Measurements from ENCODE around the gene NLRP5.
"Not testable (repeated sequence)": the region's sequence is repeated elsewhere in the genome, so short reads cannot be mapped to it uniquely, and the experiment has no call there.

Gene NLRP5

GRCh38 chr19:55986487-55986886, at the start of gene NLRP5:
Gene NLRP5, plus strand, starts transcription at chr19:55986775.
- DNase-seq (ENCODE audit: low spot score): no peak

GRCh38 chr19:55939206-55939605, 47.4 kb upstream of the NLRP5 start:
- no peak for DNase-seq (ENCODE audit: low spot score)

DNA sequence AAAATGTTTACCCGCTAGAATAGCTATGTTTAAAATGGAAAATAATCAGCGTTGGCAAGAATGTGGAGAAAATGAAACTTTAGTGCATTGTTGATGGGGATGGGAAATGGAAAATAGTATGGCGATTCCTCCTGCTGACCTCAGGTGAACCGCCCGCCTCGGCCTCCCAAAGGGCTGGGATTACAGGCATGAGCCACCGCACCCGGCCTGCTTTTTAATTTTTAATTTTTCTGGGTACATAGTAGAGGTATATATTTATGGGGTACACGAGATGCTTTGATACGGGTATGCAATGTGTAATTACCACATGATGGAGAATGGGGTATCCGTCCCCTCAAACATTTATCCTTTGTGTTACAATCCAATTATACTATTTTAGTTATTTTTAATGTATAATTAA, 46.3 kb upstream of the NLRP5 start:
- DNase-seq (ENCODE audit: low spot score): no peak

GRCh38 chr19:55947532-55947931, 39.0 kb upstream of the NLRP5 start, which contains the start of gene NLRP8:
Gene NLRP8, plus strand, starts transcription at chr19:55947832.
- DNase-seq (ENCODE audit: low spot score): no peak

GRCh38 chr19:55950566-55950965, 36.0 kb upstream of the NLRP5 start:
- DNase-seq (ENCODE audit: low spot score): not testable (repeated sequence)

DNA sequence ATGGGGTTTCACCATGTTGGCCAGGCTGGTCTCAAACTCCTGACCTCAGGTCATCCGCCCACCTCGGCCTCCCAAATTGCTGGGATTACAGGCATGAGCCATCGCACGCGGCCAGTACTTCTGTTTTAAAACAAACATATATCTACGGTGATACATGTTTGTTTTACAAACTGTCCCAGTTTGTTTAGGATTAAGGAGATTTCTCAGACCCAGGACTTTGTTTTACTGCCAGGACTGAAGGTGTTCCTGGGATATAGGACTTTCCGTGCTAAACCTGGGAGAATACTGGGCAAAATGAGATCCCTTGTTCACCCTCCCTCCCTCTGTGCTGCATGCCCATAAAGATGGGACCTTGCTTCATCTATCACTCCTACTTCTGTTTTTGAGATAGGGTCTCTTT, 30.1 kb upstream of the NLRP5 start:
- no peak for DNase-seq (ENCODE audit: low spot score)

- DNase-seq (ENCODE audit: low spot score): no peak
Observed at GRCh38 chr19:55958356-55958755, 28.2 kb upstream of the NLRP5 start.

DNA sequence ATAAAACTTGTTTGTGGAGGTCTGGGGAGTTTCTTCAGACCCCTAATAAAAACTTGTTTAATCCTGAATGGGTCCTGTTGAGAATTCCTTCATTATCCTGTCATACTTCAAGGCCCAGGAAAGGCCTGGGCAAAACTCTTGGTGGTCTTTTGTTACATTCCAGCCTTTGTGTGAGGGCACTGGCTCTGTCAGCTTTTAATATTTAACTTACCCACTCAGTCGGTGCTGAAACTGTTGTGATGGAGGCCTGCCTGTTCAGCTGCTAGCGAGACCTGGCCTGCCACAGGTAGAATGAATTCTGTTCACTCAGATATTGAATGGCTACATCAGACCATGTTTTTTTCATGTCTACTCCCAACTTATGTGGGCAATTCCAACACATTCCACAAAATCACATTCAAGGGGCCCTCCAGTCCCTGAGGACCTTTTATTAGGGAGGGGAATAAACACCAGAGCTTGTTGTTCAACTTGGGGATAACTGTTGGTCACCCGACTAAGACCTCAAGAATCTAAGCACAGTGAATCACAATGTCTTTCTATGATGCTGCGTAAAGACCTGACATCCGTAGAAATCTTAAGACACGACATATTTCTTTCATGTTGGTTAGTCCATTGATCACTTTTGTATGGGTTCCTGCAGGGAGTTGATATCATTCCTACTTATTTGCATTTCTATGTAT, 26.4 kb upstream of the NLRP5 start:
- DNase-seq (ENCODE audit: low spot score): no peak

GRCh38 chr19:55962186-55962585, 24.4 kb upstream of the NLRP5 start:
- DNase-seq (ENCODE audit: low spot score): no peak

DNA sequence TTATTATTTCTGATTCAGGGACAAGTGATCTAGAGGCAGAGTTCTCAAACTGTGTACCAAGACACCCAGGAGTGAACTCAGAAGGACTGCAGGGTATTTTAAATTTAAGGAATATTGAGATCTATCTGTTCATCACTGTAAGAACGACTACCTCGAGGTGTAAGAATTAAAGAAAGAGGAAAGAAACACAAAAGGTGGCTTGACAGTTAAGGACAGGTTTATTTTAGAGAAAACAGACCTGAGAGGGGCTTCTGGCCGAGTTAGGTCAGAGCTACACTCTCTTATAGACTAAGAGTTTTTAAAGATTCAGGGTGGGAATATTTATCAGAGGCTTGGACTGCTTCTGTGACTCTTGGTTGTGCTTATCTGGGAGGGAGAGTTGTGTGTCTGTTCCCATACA, 12.6 kb upstream of the NLRP5 start:
- DNase-seq (ENCODE audit: low spot score): no peak

GRCh38 chr19:55980415-55980814, 6.2 kb upstream of the NLRP5 start:
- no peak for DNase-seq (ENCODE audit: low spot score)

DNA sequence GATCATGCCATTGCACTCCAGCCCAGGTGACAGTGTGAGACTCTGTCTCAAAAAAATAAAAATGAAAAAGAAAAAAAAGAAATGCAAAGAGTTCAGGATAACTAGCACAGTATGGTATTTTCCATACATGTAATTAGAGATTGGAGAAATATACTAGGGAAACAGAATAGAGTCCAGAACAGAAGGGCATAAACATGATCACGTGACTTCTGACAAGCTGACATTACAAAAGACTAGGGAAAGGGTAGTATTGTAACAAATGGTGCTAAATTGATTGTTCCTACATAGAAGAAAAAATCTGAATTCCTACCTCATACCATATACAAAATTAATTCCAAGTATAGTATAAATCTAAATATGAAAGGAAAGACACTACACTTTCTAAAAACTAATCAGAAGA, 1.3 kb upstream of the NLRP5 start:
- DNase-seq (ENCODE audit: low spot score): no peak

DNA sequence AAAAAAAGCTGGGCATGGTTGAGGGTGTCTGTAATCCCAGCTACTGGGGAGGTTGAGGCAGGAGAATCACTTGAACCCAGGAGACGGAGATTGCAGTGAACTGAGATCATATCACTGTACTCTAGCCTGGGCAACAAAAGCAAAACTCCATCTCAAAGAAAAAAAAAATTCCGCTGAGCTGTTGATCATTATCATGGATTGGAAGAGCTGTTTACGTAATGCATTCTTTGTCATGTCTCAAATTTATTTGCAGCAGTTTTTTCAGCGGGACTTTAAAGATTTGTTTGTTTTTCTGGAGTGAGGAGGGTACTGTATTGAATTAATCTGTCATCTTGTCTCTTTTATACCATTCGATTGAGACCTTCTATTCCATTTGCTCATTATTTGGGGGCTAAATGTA, 4.3 kb downstream of the NLRP5 start:
- no peak for DNase-seq (ENCODE audit: low spot score)

- DNase-seq (ENCODE audit: low spot score): no peak
Observed at GRCh38 chr19:55993492-55993891, 6.9 kb downstream of the NLRP5 start.

- no peak for DNase-seq (ENCODE audit: low spot score)
Observed at GRCh38 chr19:56014765-56015164, 28.2 kb downstream of the NLRP5 start.

DNA sequence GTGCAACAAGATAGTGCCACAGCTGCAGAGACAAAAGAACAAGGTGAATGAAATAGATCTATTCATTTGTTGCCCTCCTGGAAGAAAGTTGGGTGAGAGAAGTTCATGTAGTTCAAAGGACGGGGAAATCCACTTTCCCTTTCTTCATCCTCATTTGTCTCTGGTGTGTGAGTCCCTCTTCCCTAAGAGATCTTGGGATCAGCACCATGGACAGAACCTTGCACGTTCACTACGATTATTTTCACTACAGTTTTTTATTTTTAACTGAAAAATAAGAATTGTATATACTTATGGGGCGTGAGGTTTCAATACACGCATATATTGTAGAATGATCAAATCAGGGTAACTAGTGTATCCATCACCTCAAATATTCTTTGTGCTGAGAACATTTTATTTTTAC, 29.2 kb downstream of the NLRP5 start:
- DNase-seq (ENCODE audit: low spot score): no peak

DNA sequence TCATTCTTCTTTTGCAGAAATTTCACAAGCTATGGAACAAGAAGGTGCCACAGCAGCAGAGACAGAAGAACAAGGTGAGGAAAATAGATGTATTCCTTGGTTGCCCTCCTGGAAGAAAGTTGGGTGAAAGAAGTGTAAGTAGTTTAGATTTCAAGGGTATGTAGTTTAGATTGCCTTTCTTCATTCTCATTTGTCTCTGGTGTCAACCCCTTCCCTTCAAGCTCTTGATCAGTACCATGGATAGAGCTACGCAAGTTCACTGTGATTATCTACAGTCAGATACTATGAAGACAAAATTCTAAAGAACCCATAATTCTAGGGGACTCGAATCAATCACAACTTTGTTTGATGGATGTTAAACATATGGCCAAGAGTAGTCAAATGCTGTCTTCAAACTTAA, 32.8 kb downstream of the NLRP5 start:
- not testable (repeated sequence) for DNase-seq (ENCODE audit: low spot score)

DNA sequence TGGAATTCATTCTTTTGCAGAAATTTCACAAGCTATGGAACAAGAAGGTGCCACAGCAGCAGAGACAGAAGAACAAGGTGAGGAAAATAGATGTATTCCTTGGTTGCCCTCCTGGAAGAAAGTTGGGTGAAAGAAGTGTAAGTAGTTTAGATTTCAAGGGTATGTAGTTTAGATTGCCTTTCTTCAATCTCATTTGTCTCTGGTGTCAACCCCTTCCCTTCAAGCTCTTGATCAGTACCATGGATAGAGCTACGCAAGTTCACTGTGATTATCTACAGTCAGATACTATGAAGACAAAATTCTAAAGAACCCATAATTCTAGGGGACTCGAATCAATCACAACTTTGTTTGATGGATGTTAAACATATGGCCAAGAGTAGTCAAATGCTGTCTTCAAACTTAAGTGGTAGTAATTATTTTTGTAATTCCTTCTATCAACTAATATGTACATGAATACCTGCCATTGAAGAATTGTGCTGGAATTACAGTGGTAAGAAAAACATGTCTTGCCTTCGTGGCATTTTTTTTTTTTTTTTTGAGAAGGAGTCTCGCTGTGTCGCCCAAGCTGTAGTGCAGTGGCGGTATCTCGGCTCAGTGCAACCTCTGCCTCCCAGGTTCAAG, 33.9 kb downstream of the NLRP5 start:
- not testable (repeated sequence) for DNase-seq (ENCODE audit: low spot score)

GRCh38 chr19:56026769-56027168, 40.2 kb downstream of the NLRP5 start:
- DNase-seq (ENCODE audit: low spot score): no peak

GRCh38 chr19:56053596-56053995, 67.0 kb downstream of the NLRP5 start:
- DNase-seq (ENCODE audit: low spot score): no peak

- DNase-seq (ENCODE audit: low spot score): peak; percentile 81
Observed at GRCh38 chr19:56066152-56067023, 79.8 kb downstream of the NLRP5 start.

- DNase-seq (ENCODE audit: low spot score): no peak
Observed at GRCh38 chr19:56069642-56070041, 83.1 kb downstream of the NLRP5 start.

DNA sequence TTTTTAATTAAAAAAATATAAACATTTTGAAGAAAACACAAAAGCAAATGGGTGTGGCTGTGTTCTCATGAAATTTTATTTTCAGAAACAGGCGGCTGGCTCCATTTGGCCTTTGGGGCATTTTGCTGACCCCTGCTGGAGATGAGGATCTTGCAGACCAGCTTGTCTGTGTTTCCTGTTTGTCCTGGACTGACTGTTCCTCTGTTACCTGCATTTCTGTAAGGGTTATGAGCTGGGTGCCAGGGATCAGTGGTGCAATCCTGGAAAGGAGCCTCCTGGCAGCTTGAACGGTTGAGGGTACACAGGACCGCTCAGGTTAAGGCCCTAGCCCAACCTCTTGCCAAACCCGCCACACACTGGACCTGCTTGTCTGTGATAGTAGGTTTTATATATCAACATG, 84.6 kb downstream of the NLRP5 start:
- no peak for DNase-seq (ENCODE audit: low spot score)
